WERI-Rb-1 (cell line): ENCODE data around the gene EXTL1.
"Not testable (repeated sequence)": the region's sequence is repeated elsewhere in the genome, so short reads cannot be mapped to it uniquely, and the experiment has no call there.

ENCODE experiments used
- DNase-seq: peaks from one replicate; pipeline ENCODE4 v3.0.0-alpha.2; 2020
- H3K27ac ChIP-seq: fragments of 250-450 bp; sonication (Bioruptor Pico); 2 replicates; pipeline ENCODE4 v1.5.1; 2020; ENCODE audit warnings: mild to moderate bottlenecking, moderate library complexity
- H3K27me3 ChIP-seq: fragments of 250-450 bp; sonication (Bioruptor Pico); 2 replicates; pipeline ENCODE4 v1.5.1; 2021; ENCODE audit warnings: mild to moderate bottlenecking, low read depth, moderate library complexity; ENCODE audit not compliant: insufficient read depth, severe bottlenecking
- H3K36me3 ChIP-seq: fragments of 250-450 bp; sonication (Bioruptor Pico); 2 replicates; pipeline ENCODE4 v1.5.1; 2020; ENCODE audit warnings: mild to moderate bottlenecking, moderate library complexity
- H3K4me3 ChIP-seq: 2 replicates; pipeline ENCODE4 v1.5.1; 2011; ENCODE audit warnings: low read depth, mild to moderate bottlenecking, control low read depth, low read length
- H3K9me3 ChIP-seq: fragments of 250-450 bp; sonication (Bioruptor Pico); 2 replicates; pipeline ENCODE4 v1.5.1; 2021; ENCODE audit warnings: mild to moderate bottlenecking, moderate library complexity; ENCODE audit not compliant: severe bottlenecking
- TF ChIP-seq, protein P1 (sequence below): IDR thresholded peaks from 2 replicates; pipeline ENCODE4 v1.5.1; 2011; ENCODE audit warnings: low read depth, mild to moderate bottlenecking, control low read depth, inconsistent platforms, low read length

EXTL1 gene

DNA sequence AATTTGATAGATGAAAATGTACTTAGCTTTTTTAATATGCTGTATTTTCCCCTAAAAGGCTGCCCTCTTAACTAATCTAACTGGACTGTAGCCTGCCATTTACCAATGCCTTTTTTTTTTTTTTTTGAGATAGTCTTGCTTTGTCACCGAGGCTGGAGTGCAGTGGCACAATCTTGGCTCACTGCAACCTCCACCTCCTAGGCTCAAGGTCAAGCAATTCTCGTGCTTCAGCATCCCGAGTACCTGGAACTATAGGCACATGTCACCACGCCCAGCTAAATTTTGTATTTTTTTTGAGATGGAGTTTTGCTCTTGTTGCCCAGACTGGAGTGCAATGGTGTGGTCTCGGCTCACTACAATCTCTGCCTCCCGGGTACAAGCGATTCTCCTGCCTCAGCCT lies 42.4 kb upstream of the EXTL1 start:
- DNase-seq = no peak

DNA sequence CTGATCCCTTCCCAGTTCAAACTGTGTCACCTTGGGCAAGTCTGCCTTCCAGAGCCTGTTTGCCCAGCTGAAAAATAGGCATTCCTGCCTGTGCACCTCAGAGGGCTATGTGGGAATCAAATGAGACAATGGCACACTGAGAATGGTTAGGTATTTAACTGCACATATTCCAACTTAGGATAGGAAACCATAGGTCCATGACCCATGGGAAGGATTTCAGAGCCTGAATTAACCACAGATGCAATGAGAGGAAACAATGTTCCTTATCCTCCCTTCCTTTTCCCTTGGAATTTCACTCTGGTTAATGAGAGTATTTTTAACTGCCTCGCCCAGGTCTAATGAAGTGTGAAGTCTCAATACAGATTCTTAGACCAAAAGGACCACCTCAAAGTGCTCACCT lies 36.4 kb upstream of the EXTL1 start:
- Histone ChIP-seq H3K27ac (no peak overlapping the region), H3K36me3 (peaks cover 52% of the 10 kb centered on the region), H3K27me3 (no peaks in the 10 kb centered on the region), H3K9me3 (peaks cover 3% of the 10 kb centered on the region), H3K4me3 (no peak overlapping the region)
- TF ChIP-seq, protein P1, sequence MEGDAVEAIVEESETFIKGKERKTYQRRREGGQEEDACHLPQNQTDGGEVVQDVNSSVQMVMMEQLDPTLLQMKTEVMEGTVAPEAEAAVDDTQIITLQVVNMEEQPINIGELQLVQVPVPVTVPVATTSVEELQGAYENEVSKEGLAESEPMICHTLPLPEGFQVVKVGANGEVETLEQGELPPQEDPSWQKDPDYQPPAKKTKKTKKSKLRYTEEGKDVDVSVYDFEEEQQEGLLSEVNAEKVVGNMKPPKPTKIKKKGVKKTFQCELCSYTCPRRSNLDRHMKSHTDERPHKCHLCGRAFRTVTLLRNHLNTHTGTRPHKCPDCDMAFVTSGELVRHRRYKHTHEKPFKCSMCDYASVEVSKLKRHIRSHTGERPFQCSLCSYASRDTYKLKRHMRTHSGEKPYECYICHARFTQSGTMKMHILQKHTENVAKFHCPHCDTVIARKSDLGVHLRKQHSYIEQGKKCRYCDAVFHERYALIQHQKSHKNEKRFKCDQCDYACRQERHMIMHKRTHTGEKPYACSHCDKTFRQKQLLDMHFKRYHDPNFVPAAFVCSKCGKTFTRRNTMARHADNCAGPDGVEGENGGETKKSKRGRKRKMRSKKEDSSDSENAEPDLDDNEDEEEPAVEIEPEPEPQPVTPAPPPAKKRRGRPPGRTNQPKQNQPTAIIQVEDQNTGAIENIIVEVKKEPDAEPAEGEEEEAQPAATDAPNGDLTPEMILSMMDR = no peak
- DNase-seq = no peak

More for the DNA sequence above, 42.4 kb upstream of the EXTL1 start:
- Histone ChIP-seq H3K27me3 (no peaks in the 10 kb centered on the region), H3K27ac (no peak overlapping the region), H3K36me3 (peaks cover 55% of the 10 kb centered on the region), H3K4me3 (no peak overlapping the region), H3K9me3 (no peaks in the 10 kb centered on the region)
- TF ChIP-seq, protein P1 = no peak

DNA sequence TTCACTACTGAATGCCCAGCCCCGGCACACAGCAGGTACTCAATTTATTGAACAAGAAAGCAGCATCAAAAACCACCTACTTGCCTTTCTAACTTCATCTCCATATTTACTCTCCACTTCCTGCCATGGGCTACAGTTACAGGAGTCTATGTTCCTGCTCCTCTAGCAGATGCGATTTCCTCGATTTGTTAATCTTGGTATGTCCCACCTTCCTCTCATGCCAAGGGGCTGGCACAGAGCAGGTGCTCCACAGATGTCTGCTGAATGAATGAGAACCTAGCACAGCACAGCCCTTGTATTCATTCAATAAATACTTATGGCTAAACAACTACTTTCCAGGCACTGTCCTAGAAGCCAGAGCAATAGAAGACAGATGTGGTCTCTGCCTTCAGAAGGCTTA lies 35.9 kb upstream of the EXTL1 start:
- no peak overlapping the region for H3K4me3 ChIP-seq
- no peaks in the 10 kb centered on the region for H3K27me3 ChIP-seq
- TF ChIP-seq, protein P1 = no peak
- no peak for DNase-seq
- H3K27ac ChIP-seq = no peak overlapping the region; the same call in 1 of the 2 replicates
- H3K36me3 ChIP-seq = peaks cover 51% of the 10 kb centered on the region
- peaks cover 3% of the 10 kb centered on the region for H3K9me3 ChIP-seq

DNA sequence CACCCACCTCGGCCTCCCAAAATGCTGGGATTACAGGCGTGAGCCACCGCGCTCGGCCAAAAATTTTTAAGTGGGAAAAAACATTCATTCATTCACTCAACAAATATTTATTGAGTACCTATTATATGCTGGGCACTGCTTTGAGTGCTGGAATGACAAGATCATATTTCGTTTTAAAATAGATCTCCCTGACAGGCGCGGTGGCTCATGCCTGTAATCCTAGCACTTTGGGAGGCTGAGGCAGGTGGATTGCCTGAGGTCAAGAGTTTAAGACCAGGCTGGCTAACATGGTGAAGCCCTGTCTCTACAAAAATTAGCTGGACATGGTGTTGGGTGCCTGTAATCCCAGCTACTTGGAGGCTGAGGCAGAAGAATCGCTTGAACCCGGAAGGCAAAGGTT lies 34.8 kb upstream of the EXTL1 start:
- not testable (repeated sequence) for H3K4me3 ChIP-seq, H3K27me3 ChIP-seq, DNase-seq, H3K9me3 ChIP-seq
- Histone ChIP-seq H3K36me3 (peaks cover 42% of the 10 kb centered on the region), H3K27ac (peak overlapping the region; percentile 96)

DNA sequence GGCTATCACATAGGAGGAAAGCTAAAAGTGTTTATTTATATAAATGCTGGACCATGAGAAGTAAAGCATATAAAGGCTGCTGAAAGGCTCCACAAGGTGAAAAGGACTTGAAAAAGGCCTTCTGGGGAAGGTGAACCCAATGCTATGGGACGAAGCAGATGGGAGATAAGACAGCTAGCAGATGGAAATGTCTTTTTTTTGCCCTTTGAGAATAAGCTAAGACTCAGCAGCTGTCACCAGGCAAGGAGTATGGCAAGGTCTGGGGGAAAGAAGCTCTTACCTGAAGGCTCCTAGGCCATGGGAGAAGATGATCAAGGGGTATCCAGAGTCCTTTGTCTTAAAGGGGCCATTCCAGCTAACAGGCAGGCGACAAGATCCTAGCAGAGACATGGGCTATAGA lies 33.6 kb upstream of the EXTL1 start:
- H3K9me3 ChIP-seq = peaks cover 3% of the 10 kb centered on the region
- peak; percentile 76 for DNase-seq
- peaks cover 30% of the 10 kb centered on the region for H3K36me3 ChIP-seq
- no peak overlapping the region for H3K4me3 ChIP-seq
- no peaks in the 10 kb centered on the region for H3K27me3 ChIP-seq
- peak overlapping the region; percentile 96 for H3K27ac ChIP-seq
- TF ChIP-seq, protein P1 = no peak

DNA sequence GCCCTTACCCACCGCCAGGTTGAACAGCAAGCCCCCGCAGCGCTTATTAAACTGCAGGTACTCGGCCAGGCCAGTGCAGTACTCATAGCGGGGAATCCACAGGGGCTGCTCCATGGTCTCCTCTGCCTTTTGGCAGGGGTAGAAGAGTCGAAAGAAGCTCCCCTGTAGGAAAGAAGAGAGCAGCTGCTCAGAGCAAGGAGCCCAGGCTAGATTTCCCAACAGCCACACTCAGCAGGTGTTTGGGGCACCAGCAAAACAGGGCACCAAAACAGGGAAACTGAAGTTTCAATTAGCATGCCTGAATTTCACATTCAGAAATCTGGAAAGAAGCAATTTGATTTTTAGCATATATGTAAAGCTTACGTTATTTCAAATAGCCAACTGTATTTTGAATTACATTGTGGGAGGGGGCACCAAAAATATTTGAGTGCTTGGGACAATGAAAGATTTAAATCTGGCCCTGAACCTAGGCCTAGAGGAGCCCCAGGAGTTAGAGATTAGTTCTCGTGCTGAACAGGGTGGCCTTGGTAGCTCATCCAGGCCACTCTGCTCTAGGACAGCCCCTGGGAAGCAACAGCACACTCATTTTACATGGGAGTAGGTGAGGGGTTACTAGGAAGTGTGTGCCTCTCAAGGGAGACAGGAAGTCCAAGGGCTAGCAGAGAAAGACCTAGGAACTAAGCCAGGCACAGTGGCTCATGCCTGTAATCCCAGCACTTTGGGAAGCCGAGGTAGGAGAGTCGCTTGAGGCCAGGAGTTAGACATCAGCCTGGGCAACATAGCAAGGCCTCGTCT lies 31.9 kb upstream of the EXTL1 start:
- H3K36me3 ChIP-seq = peaks cover 17% of the 10 kb centered on the region
- H3K27me3 ChIP-seq = no peaks in the 10 kb centered on the region
- H3K9me3 ChIP-seq = peaks cover 3% of the 10 kb centered on the region
- TF ChIP-seq, protein P1 = no peak
- H3K4me3 ChIP-seq = no peak overlapping the region
- peak overlapping the region; percentile 96 for H3K27ac ChIP-seq
- peak; percentile 44 for DNase-seq
